Stimulated activated naive CD8-positive, alpha-beta T cell treated with anti-CD3 and anti-CD28 coated beads, Interleukin-15, Interleukin-2, amounts not matched to agents 100 ng/mL and 50 ng/mL, for 24 hours (primary cell): ENCODE results near the gene CCP110.

Source experiments
- H3K27ac Mint-ChIP-seq: one replicate; pipeline ENCODE4 v1.8.0; 2021; ENCODE audit warnings: mild to moderate bottlenecking, mixed read lengths
- H3K27me3 Mint-ChIP-seq: one replicate; pipeline ENCODE4 v1.8.0; 2021; ENCODE audit warnings: mixed read lengths
- H3K36me3 Mint-ChIP-seq: one replicate; pipeline ENCODE4 v1.8.0; 2021; ENCODE audit warnings: low read depth, mixed read lengths
- H3K4me1 Mint-ChIP-seq: one replicate; pipeline ENCODE4 v1.8.0; 2021; ENCODE audit warnings: low read depth, mixed read lengths
- H3K4me3 Mint-ChIP-seq: one replicate; pipeline ENCODE4 v1.8.0; 2021; ENCODE audit warnings: mild to moderate bottlenecking, mixed read lengths
- H3K9me3 Mint-ChIP-seq: one replicate; pipeline ENCODE4 v1.8.0; 2021; ENCODE audit warnings: mixed read lengths

The CCP110 gene

GRCh38 chr16:19589771-19590302 lies 66.1 kb downstream of the CCP110 start:
- H3K4me1 Mint-ChIP-seq: peaks cover 17% of the 10 kb centered on the region
- no peaks in the 10 kb centered on the region for H3K27me3 Mint-ChIP-seq
- H3K36me3 Mint-ChIP-seq: peaks cover 32% of the 10 kb centered on the region
- peak overlapping the region; percentile 48 for H3K27ac Mint-ChIP-seq
- H3K4me3 Mint-ChIP-seq: no peak overlapping the region
- H3K9me3 Mint-ChIP-seq: no peaks in the 10 kb centered on the region

GRCh38 chr16:19595043-19595767 lies 71.5 kb downstream of the CCP110 start:
- H3K27ac Mint-ChIP-seq: peak overlapping the region; percentile 65
- H3K4me1 Mint-ChIP-seq: no peaks in the 10 kb centered on the region
- H3K27me3 Mint-ChIP-seq: no peaks in the 10 kb centered on the region
- H3K9me3 Mint-ChIP-seq: no peaks in the 10 kb centered on the region
- no peak overlapping the region for H3K4me3 Mint-ChIP-seq
- peaks cover 28% of the 10 kb centered on the region for H3K36me3 Mint-ChIP-seq

- H3K27me3 Mint-ChIP-seq: no peaks in the 10 kb centered on the region
- H3K36me3 Mint-ChIP-seq: peaks cover 42% of the 10 kb centered on the region
- no peak overlapping the region for H3K27ac Mint-ChIP-seq
- H3K9me3 Mint-ChIP-seq: no peaks in the 10 kb centered on the region
- no peaks in the 10 kb centered on the region for H3K4me1 Mint-ChIP-seq
- H3K4me3 Mint-ChIP-seq: no peak overlapping the region
Observed at GRCh38 chr16:19598805-19599510, 75.2 kb downstream of the CCP110 start.

- Mint-ChIP-seq H3K27me3 (no peaks in the 10 kb centered on the region), H3K4me3 (no peak overlapping the region), H3K4me1 (no peaks in the 10 kb centered on the region), H3K9me3 (no peaks in the 10 kb centered on the region), H3K36me3 (peaks cover 47% of the 10 kb centered on the region), H3K27ac (no peak overlapping the region)
Observed at GRCh38 chr16:19599968-19600716, 76.4 kb downstream of the CCP110 start.

GRCh38 chr16:19601083-19601976 lies 77.6 kb downstream of the CCP110 start:
- Mint-ChIP-seq H3K4me1 (no peaks in the 10 kb centered on the region), H3K36me3 (peaks cover 55% of the 10 kb centered on the region), H3K27me3 (no peaks in the 10 kb centered on the region)

More at GRCh38 chr16:19601083-19601976, 77.6 kb downstream of the CCP110 start:
- Mint-ChIP-seq H3K27ac (peak overlapping the region; percentile 40), H3K4me3 (no peak overlapping the region), H3K9me3 (no peaks in the 10 kb centered on the region)
